Inflammatory macrophage treated with lipopolysaccharide for 1 hour (primary cell): ENCODE results near the gene MTG1.

Source experiments
- DNase-seq, 2 donors: peaks; one replicate each; pipeline ENCODE4 v3.0.0-alpha.2; 2020 to 2022

The MTG1 gene

DNA sequence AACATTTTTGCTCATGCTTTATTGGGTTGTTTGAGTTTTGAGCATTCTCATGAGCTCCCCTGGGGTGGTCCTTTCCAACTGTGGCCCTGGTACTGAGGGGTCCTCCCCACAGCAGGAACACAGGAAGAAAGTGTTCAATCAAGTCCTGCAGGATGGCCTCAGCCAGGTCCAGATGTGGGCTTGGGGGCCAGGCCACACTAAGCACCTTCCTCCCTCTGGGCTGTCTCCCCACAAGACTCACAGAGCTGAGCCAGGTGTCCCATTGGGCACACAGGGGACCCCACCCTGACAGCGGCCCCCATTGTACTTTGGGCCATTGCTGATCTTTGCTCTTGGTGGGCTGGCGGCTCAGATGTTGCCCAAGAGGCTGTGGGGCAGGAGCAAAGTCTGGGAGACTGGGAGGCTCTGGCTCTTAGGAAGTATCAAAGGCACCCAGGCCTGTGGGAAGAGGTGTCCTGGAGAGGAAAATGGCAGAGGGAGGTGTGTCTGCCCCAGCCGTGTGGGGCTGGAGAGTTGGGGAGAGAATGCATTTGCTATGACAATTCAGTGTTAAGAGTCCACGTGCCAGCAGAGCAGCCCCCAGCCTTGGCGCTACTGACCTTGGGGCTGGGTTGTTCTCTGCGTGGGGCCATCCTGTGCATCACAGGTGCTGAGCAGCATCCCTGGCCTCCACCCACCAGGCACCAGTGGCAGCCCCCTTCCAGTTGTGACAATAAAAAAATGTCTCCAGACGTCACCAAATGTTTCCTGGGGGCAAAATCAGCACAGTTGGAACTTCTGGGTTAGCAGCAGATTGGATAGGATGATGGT lies 77.5 kb downstream of the MTG1 start:
- no peak for DNase-seq
